Thymus (tissue), 11 donors: ENCODE results near the gene OTOS. TPM values are rescaled to one million over a fixed set of nuclear protein-coding genes. Genes with fewer than 3 reads are reported as not detected.

Experiments used
- DNase-seq, 9 donors: peaks; one replicate each; pipeline ENCODE4 v3.0.0-alpha.2; 2013; ENCODE audit warnings: low spot score in 9 of 9, low read depth in 6 of 9, missing footprints in 1 of 9
- H3K27ac ChIP-seq, 2 donors: one replicate each; pipeline ENCODE4 v1.5.1; 2013; ENCODE audit warnings: control low read depth in 1 of 2, low read depth in 1 of 2, low read length in 1 of 2, mild to moderate bottlenecking in 1 of 2, moderate library complexity in 1 of 2
- H3K27me3 ChIP-seq, 2 donors: one replicate each; pipeline ENCODE4 v1.5.1; 2013; ENCODE audit warnings: low read length in 1 of 2; ENCODE audit not compliant: control insufficient read depth in 2 of 2, insufficient read depth in 1 of 2
- H3K36me3 ChIP-seq, 2 donors: one replicate each; pipeline ENCODE4 v1.5.1; 2013; ENCODE audit warnings: low read length in 1 of 2, mild to moderate bottlenecking in 1 of 2, moderate library complexity in 1 of 2; ENCODE audit not compliant: control insufficient read depth in 2 of 2, insufficient read depth in 2 of 2
- H3K4me1 ChIP-seq, 2 donors: one replicate each; pipeline ENCODE4 v1.5.1; 2013; ENCODE audit warnings: low read length in 2 of 2; ENCODE audit not compliant: control insufficient read depth in 2 of 2, insufficient read depth in 2 of 2
- H3K4me3 ChIP-seq, 2 donors: one replicate each; pipeline ENCODE4 v1.5.1; 2013; ENCODE audit warnings: low read length in 2 of 2, control low read depth in 1 of 2, mild to moderate bottlenecking in 1 of 2
- H3K9me3 ChIP-seq, 2 donors: one replicate each; pipeline ENCODE4 v1.5.1; 2013; ENCODE audit warnings: low read length in 1 of 2, mild to moderate bottlenecking in 1 of 2; ENCODE audit not compliant: control insufficient read depth in 2 of 2, insufficient read depth in 1 of 2
- WGBS: extraction: QIAGEN DNeasy Blood & Tissue Kit; methylation state at CpG from one replicate; pipeline ENCODE4 v1.1.7; 2013; 5-methylcytosine and 5-hydroxymethylcytosine counted together
- polyA plus RNA-seq: library from polyadenylated mRNA; stranded (reverse); fragments of 200-250 nt; gene quantifications from one replicate; pipeline ENCODE4 v1.2.3, GENCODE V29; 2013
- total RNA-seq: library from RNA; stranded (reverse); fragments of 120-200 nt; gene quantifications from one replicate; pipeline ENCODE4 v1.2.4, GENCODE V29; 2013
- donor health status: healthy.

Gene OTOS
- total and polyA plus RNA-seq, 2 donors = 0.38 to 2.4 TPM

DNA sequence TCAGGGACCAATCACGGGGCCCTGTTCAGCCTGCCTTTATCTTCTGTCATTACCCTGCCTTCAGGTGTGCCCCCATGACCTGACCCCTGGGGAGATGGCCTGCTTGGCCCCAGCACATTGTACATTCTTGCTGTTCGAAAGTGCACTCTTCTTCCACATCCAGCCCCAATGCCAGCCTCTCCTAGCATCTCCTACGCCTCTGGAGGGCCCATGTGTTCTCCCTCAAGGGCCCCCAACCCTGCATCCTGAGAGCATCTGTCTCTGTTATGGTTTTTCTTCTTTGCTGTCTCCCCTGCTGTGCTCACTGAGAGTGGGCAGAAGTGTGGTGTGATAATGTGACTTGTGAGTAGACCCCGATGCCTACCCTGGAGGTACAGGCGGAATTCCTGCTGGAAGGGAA, 41.5 kb upstream of the OTOS start:
- H3K4me1 ChIP-seq = no peaks in the 10 kb centered on the region

DNA sequence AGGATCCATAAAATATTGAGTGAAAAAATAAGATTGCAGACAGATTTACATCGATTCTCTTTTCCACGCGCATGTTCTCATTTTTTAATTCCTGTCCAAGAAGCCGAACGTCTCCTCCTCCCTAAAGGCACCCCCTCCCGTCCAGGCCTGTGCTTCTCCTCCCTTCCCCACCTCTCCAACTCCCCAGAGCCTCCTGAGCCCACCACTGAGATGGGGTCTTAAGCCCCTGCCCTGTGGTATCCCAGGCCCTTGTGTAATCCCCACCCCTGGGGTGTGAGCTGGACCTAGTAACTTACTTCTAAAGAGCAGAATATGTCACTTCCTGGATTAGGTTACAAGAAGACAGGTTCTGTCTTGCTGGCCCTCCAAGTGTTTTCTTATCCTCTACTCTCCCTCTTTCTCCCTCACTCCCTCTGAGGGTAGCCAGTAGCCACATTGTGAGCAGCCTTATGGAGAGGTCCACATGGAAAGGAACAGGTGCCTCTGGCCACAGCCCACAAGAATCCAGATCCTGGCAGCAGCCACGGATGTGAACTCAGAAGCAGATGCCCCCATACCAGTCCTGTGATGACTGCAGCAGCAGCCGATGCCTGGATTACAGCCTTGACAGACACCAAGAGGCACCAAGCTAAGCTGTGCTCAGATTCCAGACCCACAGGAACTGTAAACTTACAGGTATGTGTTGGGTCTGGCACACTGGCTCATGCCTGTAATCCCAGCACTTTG, 39.6 kb upstream of the OTOS start:
- DNase-seq = no peak
- no peak overlapping the region for H3K27ac ChIP-seq
- no peaks in the 10 kb centered on the region for H3K9me3 ChIP-seq
- H3K27me3 ChIP-seq = peaks cover 0 to 4% of the 10 kb centered on the region in 2 donors
- no peak overlapping the region for H3K4me3 ChIP-seq
- H3K4me1 ChIP-seq = no peaks in the 10 kb centered on the region
- H3K36me3 ChIP-seq = no peaks in the 10 kb centered on the region
- 84% methylated on average over 8 of the region's 8 CpGs for WGBS

More for the DNA sequence above, 41.5 kb upstream of the OTOS start:
- no peak overlapping the region for H3K27ac ChIP-seq
- H3K9me3 ChIP-seq = no peaks in the 10 kb centered on the region
- H3K4me3 ChIP-seq = no peak overlapping the region
- no peaks in the 10 kb centered on the region for H3K36me3 ChIP-seq
- H3K27me3 ChIP-seq = peaks cover 0 to 4% of the 10 kb centered on the region in 2 donors
- DNase-seq = no peak
- 80% methylated on average over 5 of the region's 5 CpGs for WGBS

DNA sequence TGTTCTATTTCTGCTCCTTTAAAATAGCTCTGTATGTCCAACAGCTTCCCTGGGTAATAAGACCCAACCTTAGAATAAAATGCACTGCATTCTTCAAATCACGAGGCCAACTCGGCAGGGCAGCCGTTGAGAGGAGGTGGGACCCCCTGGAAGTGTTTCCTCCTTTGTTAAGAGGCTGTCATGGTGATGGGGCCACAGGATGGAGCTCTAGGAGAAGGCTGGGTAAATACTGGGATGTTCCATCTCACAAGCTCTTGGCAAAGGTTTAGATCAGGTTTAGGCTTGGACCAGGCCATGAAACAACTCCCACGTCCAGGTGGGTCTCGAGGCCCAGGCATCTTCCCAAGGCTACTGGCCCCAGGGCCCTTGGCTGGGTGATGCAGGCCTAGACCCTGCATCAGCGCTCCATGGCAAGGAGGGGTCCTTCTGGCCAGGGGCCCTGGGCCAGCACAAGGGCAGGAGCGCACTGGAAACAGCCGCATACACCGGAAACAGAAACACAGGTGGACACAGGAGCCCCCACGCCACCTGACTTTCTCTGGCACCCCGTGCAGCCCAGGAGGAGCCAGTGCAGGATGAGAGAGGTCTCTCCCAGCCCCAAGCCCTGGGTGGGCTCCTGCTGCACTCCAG, 38.8 kb upstream of the OTOS start:
- Histone ChIP-seq H3K27ac (no peak overlapping the region), H3K9me3 (no peaks in the 10 kb centered on the region), H3K27me3 (peaks cover 0 to 4% of the 10 kb centered on the region in 2 donors), H3K36me3 (no peaks in the 10 kb centered on the region), H3K4me3 (no peak overlapping the region), H3K4me1 (no peaks in the 10 kb centered on the region)
- WGBS = 86% methylated on average over 11 of the region's 11 CpGs
- no peak for DNase-seq

DNA sequence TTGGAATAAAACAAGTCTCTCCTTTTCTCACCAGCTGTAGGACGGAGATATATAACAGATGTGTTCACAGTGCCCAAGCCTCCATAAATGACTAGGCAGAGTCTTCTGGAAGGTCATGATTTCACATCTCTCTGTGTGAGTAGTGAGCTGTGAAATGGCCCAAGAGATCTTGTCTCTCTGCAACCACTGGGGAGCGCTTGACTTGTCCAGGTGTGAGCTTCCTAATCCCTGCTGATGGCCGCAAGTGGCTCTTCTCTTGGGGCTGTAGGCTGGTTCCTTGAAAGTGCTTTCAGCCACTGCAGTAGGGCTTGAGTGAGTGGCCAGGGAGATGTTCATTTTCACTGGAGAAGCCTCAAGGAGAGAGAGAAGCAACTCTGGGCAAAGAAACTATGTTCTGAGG, 38.1 kb upstream of the OTOS start:
- DNase-seq = no peak
- H3K4me3 ChIP-seq = no peak overlapping the region
- no peak overlapping the region for H3K27ac ChIP-seq
- H3K36me3 ChIP-seq = no peaks in the 10 kb centered on the region
- H3K27me3 ChIP-seq = peaks cover 0 to 4% of the 10 kb centered on the region in 2 donors
- 93% methylated on average over 3 of the region's 3 CpGs for WGBS
- no peaks in the 10 kb centered on the region for H3K4me1 ChIP-seq
- no peaks in the 10 kb centered on the region for H3K9me3 ChIP-seq

DNA sequence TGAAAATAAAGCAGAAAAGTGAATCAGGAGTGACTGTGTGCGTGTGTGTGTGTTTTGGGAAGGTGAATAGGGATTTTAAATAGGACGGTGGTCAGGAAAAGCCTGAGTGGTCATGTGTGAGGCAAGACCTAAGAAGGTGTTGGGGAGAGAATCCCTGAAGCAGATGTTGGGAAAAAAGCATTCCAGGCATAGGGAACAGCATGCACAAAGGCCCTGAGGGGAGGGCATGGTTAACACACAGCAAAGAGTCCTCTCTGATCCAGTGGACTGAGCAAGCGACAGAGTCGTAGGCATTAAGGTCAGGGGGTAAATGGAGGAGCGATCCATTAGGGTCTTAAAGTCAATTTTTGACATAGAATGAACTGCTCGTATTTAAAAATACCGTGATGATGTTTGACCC, 34.0 kb upstream of the OTOS start:
- H3K27me3 ChIP-seq = peaks cover 0 to 2% of the 10 kb centered on the region in 2 donors
- no peaks in the 10 kb centered on the region for H3K4me1 ChIP-seq
- 90% methylated on average over 7 of the region's 7 CpGs for WGBS
- no peaks in the 10 kb centered on the region for H3K9me3 ChIP-seq
- DNase-seq = no peak
- H3K27ac ChIP-seq = no peak overlapping the region
- H3K36me3 ChIP-seq = no peaks in the 10 kb centered on the region
- no peak overlapping the region for H3K4me3 ChIP-seq

DNA sequence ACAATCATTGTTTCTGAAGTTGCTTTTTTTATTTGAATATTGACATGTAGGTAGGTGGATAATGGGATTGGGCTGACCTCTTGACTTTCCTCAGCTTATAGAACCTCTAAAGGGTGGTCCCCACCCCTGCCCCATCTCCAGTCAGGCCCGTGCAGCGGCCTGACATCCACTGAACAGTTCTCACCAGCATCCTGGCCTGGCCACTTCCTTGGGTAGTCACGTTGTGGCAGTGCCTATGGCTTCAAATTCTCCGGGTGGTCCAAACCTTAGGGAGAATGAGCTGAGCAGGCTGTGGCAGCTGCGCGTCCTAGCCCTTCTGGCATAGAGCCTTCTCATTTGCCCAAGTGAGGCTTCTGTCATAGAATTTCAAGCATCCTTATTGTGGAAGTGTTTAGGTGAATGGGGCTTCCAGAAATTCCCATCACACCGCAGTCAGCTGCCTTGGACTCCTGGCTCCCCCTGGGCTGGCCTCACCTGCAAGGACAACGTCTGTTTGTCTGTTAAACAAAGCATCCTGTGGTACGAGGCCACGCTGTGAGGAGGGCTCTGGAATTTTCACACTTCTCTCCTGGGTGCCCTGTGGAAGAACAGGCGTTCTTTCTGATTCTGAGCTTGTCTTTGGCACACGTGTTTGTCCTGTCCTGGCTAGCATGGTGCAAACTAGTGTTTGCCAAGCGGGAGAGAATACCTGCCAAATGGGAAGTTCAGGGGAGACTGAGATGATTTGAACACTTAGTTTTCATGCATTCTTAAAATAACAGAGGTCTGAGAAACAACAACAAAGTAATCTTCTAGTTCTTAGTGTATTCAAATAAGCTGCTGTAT, 31.8 kb upstream of the OTOS start:
- no peak for DNase-seq
- WGBS = 92% methylated on average over 13 of the region's 13 CpGs
- no peaks in the 10 kb centered on the region for H3K36me3 ChIP-seq
- H3K9me3 ChIP-seq = no peaks in the 10 kb centered on the region
- H3K4me3 ChIP-seq = no peak overlapping the region
- H3K27me3 ChIP-seq = no peaks in the 10 kb centered on the region
- H3K27ac ChIP-seq = no peak overlapping the region
- H3K4me1 ChIP-seq = no peaks in the 10 kb centered on the region

DNA sequence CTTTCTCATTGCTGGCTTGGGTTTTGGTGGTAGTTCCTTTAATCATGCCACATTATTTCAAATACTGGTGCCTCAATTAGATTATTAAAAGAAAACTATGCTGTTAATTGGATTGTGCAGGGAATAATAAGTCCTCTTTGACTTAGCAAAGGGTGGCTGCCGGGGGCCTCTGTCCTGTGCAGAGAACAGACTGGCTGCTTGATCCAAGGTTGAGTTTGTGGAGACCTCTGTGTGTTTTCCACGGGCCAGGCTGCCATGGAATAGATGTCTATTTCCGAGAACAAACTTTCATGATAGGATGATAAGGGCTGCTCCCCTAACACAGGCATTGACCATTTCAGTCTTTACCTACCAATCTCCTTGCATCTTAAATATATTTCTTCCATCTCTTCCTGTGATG, 30.4 kb upstream of the OTOS start:
- Histone ChIP-seq H3K9me3 (no peaks in the 10 kb centered on the region), H3K4me3 (no peak overlapping the region), H3K27me3 (no peaks in the 10 kb centered on the region), H3K27ac (no peak overlapping the region), H3K36me3 (no peaks in the 10 kb centered on the region), H3K4me1 (no peaks in the 10 kb centered on the region)
- no peak for DNase-seq
- 92% methylated on average over 3 of the region's 3 CpGs for WGBS

DNA sequence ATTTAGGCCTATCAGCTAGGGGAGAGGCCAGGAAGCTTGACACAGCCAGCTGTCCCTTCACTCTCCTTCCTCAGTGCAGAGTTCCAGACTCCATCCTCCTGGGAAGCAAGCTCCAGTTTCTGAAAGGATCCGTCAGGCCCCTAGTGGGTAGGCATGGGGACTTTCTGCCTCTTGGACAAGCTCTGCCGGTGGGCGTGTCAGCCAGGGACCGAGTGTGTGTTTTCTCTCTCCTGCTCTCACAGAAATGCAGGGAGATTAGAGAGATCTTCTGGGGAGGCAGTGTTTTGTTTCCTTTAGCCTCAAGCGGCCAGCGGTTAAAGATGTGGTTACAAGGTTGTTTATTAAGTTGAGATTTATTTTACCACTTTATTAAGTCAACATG, 29.9 kb upstream of the OTOS start:
- Histone ChIP-seq H3K4me1 (no peaks in the 10 kb centered on the region), H3K27me3 (no peaks in the 10 kb centered on the region)
- 70% methylated on average over 6 of the region's 6 CpGs for WGBS

More for the DNA sequence above, 29.9 kb upstream of the OTOS start:
- H3K36me3 ChIP-seq = no peaks in the 10 kb centered on the region
- peaks cover 0 to under 1% of the 10 kb centered on the region in 2 donors for H3K9me3 ChIP-seq
- DNase-seq = no peak
- H3K27ac ChIP-seq = no peak overlapping the region
- H3K4me3 ChIP-seq = no peak overlapping the region
